Naive B cell (primary cell): ENCODE data around the gene LIMD2. TPM values are rescaled to one million over a fixed set of nuclear protein-coding genes. Genes with fewer than 3 reads are reported as not detected.
A peak's percentile ranks its signal among the peaks of the same experiment; 100 is the strongest.

ENCODE experiments used
- ATAC-seq, 2 donors: fragments of 150-1000 bp; cut with Tn5 transposase; 2 replicates each; pipeline ENCODE4 v1.10.0; 2021; ENCODE audit warnings: low read depth in 2 of 2, mild to moderate bottlenecking in 2 of 2, moderate library complexity in 2 of 2
- DNase-seq: peaks from one replicate; pipeline ENCODE4 v3.0.0; 2022
- H3K27ac Mint-ChIP-seq, 6 donors: one replicate each; pipeline ENCODE4 v1.8.0; 2020 to 2022; ENCODE audit warnings: mild to moderate bottlenecking in 6 of 6, mixed read lengths in 6 of 6, moderate library complexity in 5 of 6, inconsistent platforms in 2 of 6
- H3K27me3 Mint-ChIP-seq, 3 donors: one replicate each; pipeline ENCODE4 v1.8.0; 2021 to 2022; ENCODE audit warnings: mixed read lengths in 3 of 3, mild to moderate bottlenecking in 1 of 3
- H3K36me3 Mint-ChIP-seq, 2 donors: one replicate each; pipeline ENCODE4 v1.8.0; 2020 to 2022; ENCODE audit warnings: mixed read lengths in 2 of 2, inconsistent platforms in 1 of 2, mild to moderate bottlenecking in 1 of 2
- H3K4me1 Mint-ChIP-seq, 3 donors: one replicate each; pipeline ENCODE4 v1.8.0; 2020 to 2022; ENCODE audit warnings: mixed read lengths in 3 of 3, inconsistent platforms in 1 of 3, mild to moderate bottlenecking in 1 of 3, moderate library complexity in 1 of 3
- H3K4me3 Mint-ChIP-seq, 8 donors: one replicate each; pipeline ENCODE4 v1.8.0; 2020 to 2022; ENCODE audit warnings: mild to moderate bottlenecking in 8 of 8, mixed read lengths in 8 of 8, moderate library complexity in 8 of 8, inconsistent platforms in 2 of 8
- H3K9me3 Mint-ChIP-seq, 7 donors: one replicate each; pipeline ENCODE4 v1.8.0; 2020 to 2022; ENCODE audit warnings: mixed read lengths in 7 of 7, mild to moderate bottlenecking in 5 of 7, inconsistent platforms in 2 of 7, moderate library complexity in 1 of 7
- polyA plus RNA-seq, 6 donors: library from polyadenylated mRNA; unstranded; fragments of 300-500 nt; fragmentation: Illumina TruSeq; gene quantifications; one replicate each; pipeline ENCODE4 v1.2.3, GENCODE V29; 2021; ENCODE audit warnings: low read depth in 6 of 6

The LIMD2 gene
- polyA plus RNA-seq, 6 donors from 2014 or later = 557 to 994 (median 667) TPM

DNA sequence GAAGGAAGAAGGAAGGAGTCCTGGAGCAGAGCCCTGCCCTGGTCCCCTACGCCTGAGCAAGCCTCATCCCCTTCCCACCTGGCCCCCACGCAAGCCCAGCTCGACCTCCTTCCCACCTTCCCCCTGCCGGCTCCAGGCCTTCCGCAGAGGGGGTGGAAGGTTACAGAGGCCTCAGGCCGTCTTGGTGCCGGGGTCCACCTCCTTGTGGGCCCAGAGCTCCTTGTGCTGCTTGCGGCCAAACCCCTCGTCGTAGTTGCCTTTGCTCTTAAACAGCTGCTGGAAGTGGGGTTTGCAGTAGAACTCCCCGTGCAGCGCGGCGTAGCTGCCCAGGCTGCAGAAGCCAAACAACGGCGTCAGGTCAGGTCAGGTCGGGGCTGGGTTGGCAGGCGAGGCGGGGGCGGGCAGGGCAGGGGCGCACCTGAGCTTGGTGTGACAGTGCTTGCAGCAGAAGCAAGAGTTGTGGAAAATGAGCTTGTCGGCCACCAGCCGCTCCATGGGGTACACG, 1.5 kb downstream of the LIMD2 start:
- Mint-ChIP-seq H3K27me3 (no peaks in the 10 kb centered on the region), H3K36me3 (peaks cover 0 to 10% of the 10 kb centered on the region in 2 donors), H3K9me3 (peaks cover 0 to 2% (median 0%) of the 10 kb centered on the region in 7 donors), H3K27ac (peak overlapping the region; percentile 74 to 99 (median 98)), H3K4me1 (peaks cover 60 to 71% (median 62%) of the 10 kb centered on the region in 3 donors), H3K4me3 (peak overlapping the region; percentile 91 to 99 (median 98))
- ATAC-seq = no peak
- no peak for DNase-seq

GRCh38 chr17:63697341-63698286, 2.3 kb downstream of the LIMD2 start:
- H3K27me3 Mint-ChIP-seq = no peaks in the 10 kb centered on the region
- H3K9me3 Mint-ChIP-seq = peaks cover 0 to 2% (median 0%) of the 10 kb centered on the region in 7 donors
- H3K36me3 Mint-ChIP-seq = peaks cover 0 to 9% of the 10 kb centered on the region in 2 donors
- H3K4me3 Mint-ChIP-seq = peak overlapping the region; percentile 91 to 99 (median 98)
- H3K4me1 Mint-ChIP-seq = peaks cover 58 to 71% (median 60%) of the 10 kb centered on the region in 3 donors
- peak overlapping the region; percentile 97 to 99 (median 98) for H3K27ac Mint-ChIP-seq
- peak; percentile 62 for ATAC-seq
- peak; percentile 94 for DNase-seq

DNA sequence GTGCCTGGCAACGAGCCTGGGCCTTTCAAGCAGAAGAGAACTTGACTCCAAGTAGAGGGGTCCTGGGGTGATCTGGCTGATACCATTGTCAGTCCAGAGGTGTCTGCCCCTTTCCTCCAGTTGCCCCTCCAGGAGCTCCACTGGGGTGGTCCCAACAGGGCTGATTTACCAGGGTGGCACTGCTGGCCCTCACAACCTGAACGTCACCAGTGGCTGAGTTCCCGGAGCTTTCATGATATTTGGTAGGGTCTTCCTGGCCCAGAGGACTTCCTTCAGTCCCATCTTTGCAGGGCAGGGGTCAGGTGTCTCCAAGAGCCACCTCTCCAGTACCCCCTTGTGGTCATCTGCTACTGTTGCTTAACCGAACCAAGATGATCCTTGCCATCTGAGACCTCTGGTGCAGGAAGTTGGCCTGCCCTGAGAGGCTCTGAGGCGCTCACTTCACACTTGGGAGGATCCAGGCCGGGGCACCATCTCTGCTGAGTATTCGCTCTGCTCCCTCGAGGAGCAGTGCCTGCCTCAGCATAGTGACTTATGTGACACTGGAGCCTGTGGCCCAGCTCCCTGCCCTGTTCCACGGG, 3.5 kb downstream of the LIMD2 start:
- DNase-seq (peak; percentile 46), ATAC-seq (no peak)
- Mint-ChIP-seq H3K27ac (peak overlapping the region; percentile 88 to 99 (median 98)), H3K4me3 (peak overlapping the region; percentile 91 to 99 (median 98)), H3K36me3 (peaks cover 0 to 10% of the 10 kb centered on the region in 2 donors), H3K9me3 (peaks cover 0 to 2% (median 0%) of the 10 kb centered on the region in 7 donors), H3K4me1 (peaks cover 48 to 61% (median 50%) of the 10 kb centered on the region in 3 donors), H3K27me3 (no peaks in the 10 kb centered on the region)

- Mint-ChIP-seq H3K4me1 (peaks cover 45 to 59% (median 49%) of the 10 kb centered on the region in 3 donors), H3K9me3 (peaks cover 0 to 2% (median 0%) of the 10 kb centered on the region in 7 donors), H3K4me3 (peak overlapping the region; percentile 91 to 99 (median 98)), H3K27me3 (no peaks in the 10 kb centered on the region), H3K36me3 (peaks cover 0 to 16% of the 10 kb centered on the region in 2 donors), H3K27ac (peak overlapping the region in 4 of 6 donors; percentile 88 to 99 (median 98))
- ATAC-seq = no peak
- DNase-seq = no peak
Measured at GRCh38 chr17:63695889-63696288, 4.0 kb downstream of the LIMD2 start.

GRCh38 chr17:63694950-63695773, 4.8 kb downstream of the LIMD2 start:
- Mint-ChIP-seq H3K4me1 (peaks cover 45 to 59% (median 49%) of the 10 kb centered on the region in 3 donors), H3K9me3 (peaks cover 0 to 2% (median 0%) of the 10 kb centered on the region in 7 donors), H3K27ac (peak overlapping the region; percentile 53 to 99 (median 86)), H3K27me3 (no peaks in the 10 kb centered on the region), H3K4me3 (peak overlapping the region; percentile 78 to 99 (median 96)), H3K36me3 (peaks cover 0 to 17% of the 10 kb centered on the region in 2 donors)
- ATAC-seq (no peak), DNase-seq (peak; percentile 31)

DNA sequence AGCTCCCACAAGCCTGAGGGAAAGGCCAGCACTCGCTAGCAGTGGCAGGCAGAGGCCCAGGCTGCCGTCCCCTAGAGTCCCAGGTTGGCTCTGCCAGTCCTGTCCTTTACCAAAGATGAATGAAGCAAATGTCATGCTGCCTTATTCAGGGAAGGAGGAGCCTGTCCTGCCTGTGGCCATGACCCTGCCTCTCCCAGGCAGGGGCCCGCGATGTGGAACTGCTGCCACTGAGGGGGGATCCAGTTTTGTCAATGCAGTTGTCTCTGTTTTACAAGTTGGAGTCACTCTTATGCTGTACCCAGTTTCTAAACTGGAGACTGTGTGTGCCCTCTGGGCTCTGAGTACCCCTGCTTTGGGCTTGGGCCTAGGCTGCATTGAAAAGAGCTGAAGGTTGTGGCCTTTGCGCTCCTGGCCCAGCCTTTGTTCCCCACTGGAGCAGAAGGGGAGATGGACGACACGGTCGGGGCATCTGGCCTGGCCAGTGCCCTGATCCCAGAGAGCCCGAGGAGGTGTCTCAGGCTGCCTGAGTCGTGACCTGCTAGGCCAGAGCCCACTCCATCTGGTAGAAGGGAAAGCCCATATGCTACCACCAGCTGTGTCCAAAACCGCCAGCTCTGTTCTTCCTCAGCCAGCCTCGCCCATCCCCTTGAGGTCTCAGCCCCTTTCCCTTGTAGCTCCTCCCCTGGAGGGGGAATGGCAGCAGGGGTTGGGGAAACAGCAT, 5.5 kb downstream of the LIMD2 start:
- Mint-ChIP-seq H3K9me3 (peaks cover 0 to 2% (median 0%) of the 10 kb centered on the region in 7 donors), H3K27ac (peak overlapping the region in 5 of 6 donors; percentile 44 to 99 (median 90)), H3K4me1 (peaks cover 45 to 59% (median 49%) of the 10 kb centered on the region in 3 donors), H3K4me3 (peak overlapping the region; percentile 67 to 99 (median 96)), H3K27me3 (no peaks in the 10 kb centered on the region), H3K36me3 (peaks cover 2 to 17% of the 10 kb centered on the region in 2 donors)
- DNase-seq (no peak), ATAC-seq (no peak)

- Mint-ChIP-seq H3K27me3 (no peaks in the 10 kb centered on the region), H3K4me3 (peak overlapping the region in 5 of 8 donors; percentile 15 to 63 (median 25)), H3K9me3 (peaks cover 0 to 2% (median 0%) of the 10 kb centered on the region in 7 donors), H3K4me1 (peaks cover 45 to 59% (median 49%) of the 10 kb centered on the region in 3 donors), H3K36me3 (peaks cover 4 to 17% of the 10 kb centered on the region in 2 donors), H3K27ac (peak overlapping the region in 5 of 6 donors; percentile 42 to 99 (median 72))
- ATAC-seq = no peak
- no peak for DNase-seq
Measured at GRCh38 chr17:63693411-63694113, 6.4 kb downstream of the LIMD2 start.

- Mint-ChIP-seq H3K36me3 (peaks cover 4 to 9% of the 10 kb centered on the region in 2 donors), H3K9me3 (no peaks in the 10 kb centered on the region), H3K27ac (peak overlapping the region in 2 of 6 donors; percentile 72 to 99), H3K27me3 (no peaks in the 10 kb centered on the region), H3K4me1 (peaks cover 40 to 55% (median 42%) of the 10 kb centered on the region in 3 donors), H3K4me3 (peak overlapping the region in 1 of 8 donors; percentile 63)
- DNase-seq (no peak), ATAC-seq (no peak)
Measured at GRCh38 chr17:63692195-63692816, 7.6 kb downstream of the LIMD2 start.

- Mint-ChIP-seq H3K27me3 (no peaks in the 10 kb centered on the region), H3K4me3 (no peak overlapping the region), H3K4me1 (peaks cover 13 to 27% (median 14%) of the 10 kb centered on the region in 3 donors), H3K9me3 (no peaks in the 10 kb centered on the region), H3K27ac (peak overlapping the region in 1 of 6 donors; percentile 14), H3K36me3 (peaks cover 4 to 18% of the 10 kb centered on the region in 2 donors)
- ATAC-seq (no peak), DNase-seq (no peak)
Measured at GRCh38 chr17:63689479-63689878, 10.4 kb downstream of the LIMD2 start.

DNA sequence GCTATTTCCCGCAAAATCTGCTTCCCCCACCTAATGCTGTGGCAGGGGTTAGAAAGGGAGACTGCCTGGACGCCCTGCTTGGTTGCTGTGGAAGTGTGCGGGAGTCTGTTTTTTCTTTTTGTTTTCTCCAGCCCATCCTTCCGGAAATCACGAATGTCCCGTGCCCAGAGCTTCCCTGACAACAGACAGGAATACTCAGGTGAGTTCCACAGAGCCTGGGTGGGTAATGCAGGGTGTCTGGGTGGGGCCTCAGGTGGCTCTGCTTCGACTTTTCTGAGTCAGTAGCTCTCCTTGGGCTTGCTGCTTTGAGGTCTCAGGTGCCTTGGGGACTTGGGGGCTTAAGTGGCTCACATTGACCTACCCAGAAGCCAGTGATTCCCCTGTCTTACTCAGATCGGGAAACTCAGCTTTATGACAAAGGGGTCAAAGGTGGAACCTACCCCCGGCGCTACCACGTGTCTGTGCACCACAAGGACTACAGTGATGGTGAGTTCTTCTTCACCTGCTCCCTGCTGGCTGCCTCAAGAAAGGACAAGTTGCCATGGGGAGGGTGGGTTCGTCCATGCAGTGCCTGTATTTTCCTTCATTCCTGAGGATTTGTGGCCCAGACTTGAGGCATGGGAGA, 11.4 kb downstream of the LIMD2 start:
- H3K9me3 Mint-ChIP-seq = no peaks in the 10 kb centered on the region
- H3K27me3 Mint-ChIP-seq = no peaks in the 10 kb centered on the region
- H3K27ac Mint-ChIP-seq = peak overlapping the region in 2 of 6 donors; percentile 56 to 58
- no peak for DNase-seq
- peaks cover 7 to 20% (median 9%) of the 10 kb centered on the region in 3 donors for H3K4me1 Mint-ChIP-seq
- ATAC-seq = no peak
- H3K36me3 Mint-ChIP-seq = peaks cover 4 to 18% of the 10 kb centered on the region in 2 donors
- no peak overlapping the region for H3K4me3 Mint-ChIP-seq
